ENCODE measurements around the gene CAP1. TPM values are rescaled to one million over a fixed set of nuclear protein-coding genes. Genes with fewer than 3 reads are reported as not detected.
A peak's percentile ranks its signal among the peaks of the same experiment; 100 is the strongest.

Gene CAP1
- total and polyA plus RNA-seq, 2 of the 4 experiments (the other 2 are of a cell fraction), result 434 to 756 TPM

- dilution Hi-C loops (cut with HindIII; ENCODE audit: low sequenced_read_pairs, unreplicated experiment), result no loop called here
- no peak overlapping the region for H3K4me2 ChIP-seq (ENCODE audit: low read depth, low read length)
- in situ Hi-C loops (cut with MboI; ENCODE audit: low sequenced_read_pairs), result no loop called here
Measured at GRCh38 chr1:40092706-40093639, 52.4 kb downstream of the CAP1 start.

More at GRCh38 chr1:40092706-40093639, 52.4 kb downstream of the CAP1 start:
- WGBS, 2 experiments (ENCODE audit: extremely low coverage in 2 of 2, insufficient read length in 1 of 2), result 100% methylated on average over 1 of the region's 6 CpGs; no CpG with 5 or more reads in 1 of the 2 experiments
- Histone ChIP-seq H2AK9ac (replicated peaks; ENCODE audit: low read depth, low read length, poor library complexity) (no peak overlapping the region), H3K14ac (replicated peaks; ENCODE audit: low read depth, low read length) (no peak overlapping the region), H2AFZ (replicated peaks; ENCODE audit: low read length, poor library complexity) (no peak overlapping the region), H3K56ac (ENCODE audit: extremely low read depth, insufficient read depth, low read length) (no peak overlapping the region), H4K20me1 (ENCODE audit: insufficient read depth, low read length) (peaks cover 5% of the 10 kb centered on the region; the same call in 1 of the 2 replicates), H3K36me3 (ENCODE audit: control insufficient read depth, insufficient read depth, low read length) (peaks cover 18% of the 10 kb centered on the region), H3K4me1 (ENCODE audit: control insufficient read depth, insufficient read depth, low read length) (peaks cover 5% of the 10 kb centered on the region; the same call in 1 of the 2 replicates), H4K91ac (ENCODE audit: insufficient read depth, low read depth, low read length) (no peak overlapping the region), H2BK15ac (ENCODE audit: low read depth, low read length) (no peak overlapping the region; the same call in 2 of the 3 replicates), H3K27me3 (ENCODE audit: control insufficient read depth, insufficient read depth, low read length) (no peaks in the 10 kb centered on the region), H3K4me3 (ENCODE audit: insufficient read depth, low read depth, low read length) (no peak overlapping the region), H2AK5ac (ENCODE audit: low read depth, low read length) (no peak overlapping the region), H3K9me3 (ENCODE audit: control insufficient read depth, insufficient read depth, low read length) (no peaks in the 10 kb centered on the region), H2BK20ac (ENCODE audit: low read depth, low read length) (no peak overlapping the region), H3K18ac (ENCODE audit: low read depth, low read length) (no peak overlapping the region), H2BK120ac (ENCODE audit: low read depth, low read length) (no peak overlapping the region), H3K9me1 (ENCODE audit: insufficient read depth, low read length) (peaks cover 14% of the 10 kb centered on the region), H3K23ac (ENCODE audit: low read depth, low read length) (no peak overlapping the region), H4K8ac (ENCODE audit: low read depth in 2 of 2, low read length in 2 of 2) (no peak overlapping the region), H4K5ac (ENCODE audit: low read depth, low read length) (no peak overlapping the region), H2BK5ac (ENCODE audit: low read depth, low read length, poor library complexity, severe bottlenecking) (peak overlapping the region; percentile 56), H3K27ac (ENCODE audit: insufficient read depth, low read length) (no peak overlapping the region), H3K79me1 (ENCODE audit: low read depth in 1 of 2, low read length in 2 of 2) (peaks cover 27 to 38% of the 10 kb centered on the region in 2 experiments), H3K9ac (ENCODE audit: low read depth, low read length) (no peak overlapping the region), H3K4ac (ENCODE audit: low read depth, low read length) (no peak overlapping the region)
- ATAC-seq (ENCODE audit: low read depth) (peak; percentile 33), DNase-seq (peak; percentile 49)
- ChIA-PET POLR2A (ENCODE audit: unreplicated experiment) (no interaction called here), CTCF (no interaction called here)
- TF ChIP-seq NFE2L2 (IDR thresholded peaks at IDR 0.05; ENCODE audit: low read depth, low read length) (peak; percentile 91), CEBPB (IDR thresholded peaks at IDR 0.05; ENCODE audit: low read depth, low read length) (no peak), MAZ (IDR thresholded peaks at IDR 0.05; ENCODE audit: borderline replicate concordance, low read depth, low read length) (no peak), MAFK (IDR thresholded peaks at IDR 0.05; ENCODE audit: low read depth, low read length) (peak; percentile 45; the same call in 1 of the 2 replicates)
- intact Hi-C loops (cut with micrococcal nuclease), result no loop called here
- no TSS peak for BruUV-seq (replicated peaks)
